Cardiac fibroblast (primary cell): ENCODE data around the gene ITGB1BP1.

Source experiments
- DNase-seq, 2 donors: peaks; one replicate each; pipeline versions ENCODE4 v3.0.0 to v3.0.0-alpha.2; 2010; ENCODE audit warnings: low read depth in 2 of 2
- H3K4me3 ChIP-seq, 2 donors: replicated peaks in 1 of 2; 1 replicate in 1 of 2; 2 replicates in 1 of 2; pipeline ENCODE4 v1.5.1; 2011; ENCODE audit warnings: low read depth in 2 of 2, low read length in 2 of 2, mild to moderate bottlenecking in 2 of 2, moderate library complexity in 1 of 2
- TF ChIP-seq, protein P1 (sequence below): IDR thresholded peaks from one replicate; pipeline ENCODE4 v1.5.1; 2011; ENCODE audit warnings: low read depth, mild to moderate bottlenecking, low read length, inconsistent platforms

Gene ITGB1BP1

DNA sequence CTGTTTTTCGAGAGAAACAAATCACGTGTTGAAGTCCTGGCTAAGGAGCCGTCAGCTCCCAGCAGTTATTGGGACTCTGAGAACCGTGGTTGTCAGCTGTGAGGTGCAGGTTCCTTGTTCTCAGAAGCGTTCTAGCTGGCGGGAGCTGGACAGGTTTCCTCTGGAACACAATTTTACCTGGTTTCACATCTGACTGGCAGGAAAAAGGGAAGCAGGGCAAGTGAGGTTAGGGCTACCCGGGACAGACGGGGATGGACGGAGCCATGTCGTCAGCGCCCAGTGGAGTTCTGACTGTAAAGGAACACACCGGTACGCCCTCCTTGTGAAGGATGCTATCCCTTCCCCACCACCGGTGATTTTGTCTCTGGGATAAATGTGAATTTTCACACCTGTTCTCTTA lies 26.1 kb downstream of the ITGB1BP1 start:
- no peak for DNase-seq
- no peak overlapping the region for H3K4me3 ChIP-seq
- TF ChIP-seq, protein P1, sequence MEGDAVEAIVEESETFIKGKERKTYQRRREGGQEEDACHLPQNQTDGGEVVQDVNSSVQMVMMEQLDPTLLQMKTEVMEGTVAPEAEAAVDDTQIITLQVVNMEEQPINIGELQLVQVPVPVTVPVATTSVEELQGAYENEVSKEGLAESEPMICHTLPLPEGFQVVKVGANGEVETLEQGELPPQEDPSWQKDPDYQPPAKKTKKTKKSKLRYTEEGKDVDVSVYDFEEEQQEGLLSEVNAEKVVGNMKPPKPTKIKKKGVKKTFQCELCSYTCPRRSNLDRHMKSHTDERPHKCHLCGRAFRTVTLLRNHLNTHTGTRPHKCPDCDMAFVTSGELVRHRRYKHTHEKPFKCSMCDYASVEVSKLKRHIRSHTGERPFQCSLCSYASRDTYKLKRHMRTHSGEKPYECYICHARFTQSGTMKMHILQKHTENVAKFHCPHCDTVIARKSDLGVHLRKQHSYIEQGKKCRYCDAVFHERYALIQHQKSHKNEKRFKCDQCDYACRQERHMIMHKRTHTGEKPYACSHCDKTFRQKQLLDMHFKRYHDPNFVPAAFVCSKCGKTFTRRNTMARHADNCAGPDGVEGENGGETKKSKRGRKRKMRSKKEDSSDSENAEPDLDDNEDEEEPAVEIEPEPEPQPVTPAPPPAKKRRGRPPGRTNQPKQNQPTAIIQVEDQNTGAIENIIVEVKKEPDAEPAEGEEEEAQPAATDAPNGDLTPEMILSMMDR, result no peak

DNA sequence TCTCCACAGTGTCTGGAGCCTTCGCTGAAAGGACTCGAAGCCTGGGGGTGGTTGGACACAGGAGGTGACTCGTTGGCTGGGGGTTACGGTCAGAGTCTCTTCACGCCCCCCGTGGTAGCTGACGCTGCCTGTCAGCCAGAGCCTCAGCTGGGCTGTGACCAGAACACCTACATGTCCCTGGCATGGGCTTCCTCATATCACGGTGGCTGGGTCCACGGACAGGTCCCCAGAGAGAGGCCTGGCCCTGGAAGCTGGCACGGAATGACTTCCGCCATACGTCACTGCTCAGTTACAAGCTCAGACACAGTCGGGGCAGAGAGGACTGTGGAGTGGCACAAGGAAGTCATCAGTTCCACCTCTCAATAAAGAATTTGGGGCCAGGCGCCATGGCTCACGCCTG lies 28.5 kb downstream of the ITGB1BP1 start:
- TF ChIP-seq, protein P1, result no peak
- DNase-seq, result no peak
- H3K4me3 ChIP-seq, result no peak overlapping the region

DNA sequence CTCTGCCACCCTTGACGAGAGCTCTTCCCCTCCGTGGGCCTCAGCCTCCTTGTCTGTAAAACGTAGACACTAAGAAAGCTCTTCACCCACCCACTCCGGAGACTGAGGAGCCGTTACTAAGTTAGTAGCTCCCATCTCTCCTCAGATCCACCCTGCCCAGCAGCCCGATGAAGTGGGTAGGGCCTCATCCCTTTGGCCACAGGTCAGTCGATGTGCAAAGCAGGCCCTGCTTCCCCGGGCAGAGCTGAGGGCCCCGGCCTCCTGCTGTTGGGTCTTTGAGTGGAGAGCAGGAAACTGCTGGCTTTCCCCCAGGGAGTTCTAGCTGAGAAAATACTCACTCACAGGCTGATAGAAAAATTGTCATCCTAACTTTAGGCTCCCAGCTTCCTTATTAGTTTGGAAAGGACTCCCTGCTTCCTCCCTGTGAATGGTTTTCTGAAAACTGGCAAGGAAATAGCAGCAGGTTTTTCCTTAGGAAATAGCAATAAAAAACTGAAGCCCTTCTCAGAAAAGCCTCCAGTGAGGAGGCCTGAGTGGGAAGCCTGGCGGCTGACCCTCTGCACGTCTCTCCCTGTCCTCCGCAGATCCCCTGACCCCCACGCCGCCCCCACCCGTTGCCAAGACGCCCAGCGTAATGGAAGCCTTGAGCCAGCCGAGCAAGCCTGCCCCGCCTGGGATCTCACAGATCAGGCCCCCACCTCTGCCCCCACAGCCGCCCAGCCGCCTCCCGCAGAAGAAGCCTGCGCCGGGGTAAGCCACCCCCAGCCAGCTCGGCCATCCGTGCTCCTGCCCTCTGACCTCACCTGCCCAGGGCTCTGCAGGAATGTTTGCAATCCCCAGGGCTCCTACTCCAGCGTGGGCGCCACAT lies 30.2 kb downstream of the ITGB1BP1 start:
- DNase-seq, result peak; percentile 45 to 77
- TF ChIP-seq, protein P1, result peak; percentile 8
- no peak overlapping the region for H3K4me3 ChIP-seq

DNA sequence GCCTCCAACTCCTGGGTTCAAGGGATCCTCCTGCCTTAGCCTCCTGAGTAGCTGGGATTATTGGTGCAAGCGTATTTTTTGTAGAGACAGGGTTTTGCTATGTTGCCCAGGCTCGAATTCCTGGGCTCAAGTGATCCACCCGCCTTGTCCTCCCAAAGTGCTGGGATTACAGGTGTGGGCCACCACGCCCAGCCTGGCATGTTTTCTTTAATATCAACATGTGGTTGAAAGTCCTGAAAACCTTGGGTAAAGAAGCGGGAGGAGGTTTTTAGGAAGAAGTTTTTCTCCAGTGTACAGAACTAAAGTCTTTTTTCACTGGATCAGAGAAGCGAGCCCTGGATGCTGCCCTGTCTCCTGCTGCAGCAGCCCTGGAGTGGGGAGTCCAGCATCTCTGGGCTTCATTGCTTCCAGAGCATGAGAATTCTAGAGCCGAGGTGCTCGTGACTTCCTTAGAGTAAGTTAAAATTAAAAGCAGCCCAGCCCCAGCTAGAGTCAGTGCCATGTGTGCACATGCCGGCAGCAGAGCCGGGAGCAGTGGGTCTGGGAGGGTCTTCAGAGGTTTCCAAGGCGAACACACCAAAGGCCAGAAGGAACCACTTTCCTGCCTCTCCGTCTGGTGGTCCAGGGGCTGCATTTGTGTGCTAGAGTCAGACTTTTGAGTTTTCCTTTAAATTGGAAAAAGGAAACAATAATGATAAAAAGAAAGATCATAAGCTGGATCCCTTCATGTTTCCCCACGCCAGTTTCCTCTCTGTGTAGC lies 31.2 kb downstream of the ITGB1BP1 start:
- TF ChIP-seq, protein P1, result no peak
- no peak overlapping the region for H3K4me3 ChIP-seq
- DNase-seq, result no peak

DNA sequence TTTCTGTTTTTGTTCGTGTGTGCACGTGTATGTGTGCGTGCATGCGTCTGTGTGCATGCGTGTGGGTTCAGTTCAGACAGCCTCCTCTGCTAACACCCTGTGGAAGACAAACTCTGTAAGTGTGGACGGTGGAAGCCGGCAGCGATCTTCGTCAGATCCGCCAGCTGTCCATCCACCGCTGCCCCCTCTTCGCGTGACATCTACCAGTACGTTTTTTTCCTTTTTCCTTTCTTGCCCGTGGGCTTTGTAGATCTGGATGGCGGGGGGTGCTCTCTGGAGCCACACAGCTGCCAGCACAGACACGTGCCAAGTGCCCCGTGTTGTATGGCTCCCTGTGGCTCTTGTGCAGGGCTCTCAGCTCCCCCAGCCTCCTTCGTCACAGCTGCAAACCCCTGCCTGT lies 32.3 kb downstream of the ITGB1BP1 start:
- DNase-seq, result no peak
- TF ChIP-seq, protein P1, result no peak
- H3K4me3 ChIP-seq, result no peak overlapping the region

DNA sequence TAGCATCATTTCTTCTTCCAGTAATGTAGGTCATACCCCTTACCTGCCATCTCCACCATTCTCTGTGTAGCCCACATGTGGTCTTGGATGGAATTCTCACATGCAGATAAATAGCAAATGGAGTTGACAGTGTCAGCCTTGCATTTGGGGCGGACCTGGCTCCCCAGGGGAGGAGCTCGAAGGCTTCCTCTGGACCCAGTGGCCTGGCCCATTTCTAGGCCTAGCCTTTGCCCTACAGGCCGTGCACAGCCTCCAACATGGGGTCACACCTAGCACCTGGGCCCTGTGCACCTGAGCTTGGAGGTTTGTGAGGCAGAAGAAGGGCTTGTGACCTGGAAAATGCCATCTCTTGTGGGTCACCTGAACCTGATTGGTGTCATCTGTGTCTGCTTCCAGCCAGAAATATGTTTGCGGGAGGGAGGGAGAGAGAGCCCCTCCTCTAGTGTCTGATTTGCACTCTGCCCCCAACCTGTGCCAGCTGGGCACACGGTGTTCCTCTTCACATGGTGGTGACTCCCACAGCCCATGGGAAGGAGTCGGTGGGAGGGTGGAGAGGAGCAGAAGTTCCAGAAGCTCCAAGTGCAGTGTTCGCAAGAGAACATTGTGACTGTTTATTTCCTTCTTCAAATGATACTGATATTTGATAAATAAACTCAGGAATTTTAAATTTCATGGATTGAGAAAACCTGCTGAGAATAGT lies 33.0 kb downstream of the ITGB1BP1 start:
- H3K4me3 ChIP-seq, result no peak overlapping the region
- DNase-seq, result no peak
- TF ChIP-seq, protein P1, result no peak
